HepG2 (cell line): ENCODE measurements around the gene CCDC93. TPM values are rescaled to one million over a fixed set of nuclear protein-coding genes. Genes with fewer than 3 reads are reported as not detected.

Experiments used
- AHR ChIP-seq: IDR thresholded peaks from 2 replicates; pipeline ENCODE4 v1.6.1; 2018; ENCODE audit warnings: missing genetic modification reagents, missing compliant biosample characterization
- CEBPB ChIP-seq: IDR thresholded peaks from 2 replicates; pipeline ENCODE4 v1.6.1; 2011; ENCODE audit warnings: low read depth, low read length, improper control_type of control experiment, borderline replicate concordance
- DPF2 ChIP-seq: sonication (generic); formaldehyde crosslinking; IDR thresholded peaks from 2 replicates; pipeline ENCODE4 v1.4.0; 2020; ENCODE audit warnings: mild to moderate bottlenecking, low read depth, missing genetic modification reagents, borderline replicate concordance
- GABPA ChIP-seq, 2 experiments: IDR thresholded peaks; 2 replicates each; pipeline ENCODE4 v1.6.1; 2011 to 2016; ENCODE audit warnings: low read depth in 2 of 2, low read length in 1 of 2, missing biosample characterization in 1 of 2, missing genetic modification characterization in 1 of 2
- HIVEP1 ChIP-seq: sonication (generic); formaldehyde crosslinking; IDR thresholded peaks from 2 replicates; pipeline ENCODE4 v1.4.0; 2020; ENCODE audit warnings: mild to moderate bottlenecking, missing genetic modification reagents
- HNF1A ChIP-seq, 2 experiments: sonication (generic) in 1 of 2; formaldehyde crosslinking in 1 of 2; IDR thresholded peaks; 2 replicates each; pipeline versions ENCODE4 v1.4.0 to v1.6.1; 2016 to 2020; ENCODE audit warnings: borderline replicate concordance in 1 of 2, low read depth in 1 of 2, mild to moderate bottlenecking in 1 of 2, missing genetic modification reagents in 1 of 2
- HOXA9 ChIP-seq: sonication (generic); formaldehyde crosslinking; IDR thresholded peaks from 2 replicates; pipeline ENCODE4 v1.8.1; 2022; ENCODE audit warnings: missing genetic modification reagents, mild to moderate bottlenecking, moderate library complexity, borderline replicate concordance
- JUN ChIP-seq: sonication (generic); formaldehyde crosslinking; IDR thresholded peaks from 2 replicates; pipeline ENCODE4 v1.4.0; 2020; ENCODE audit warnings: mild to moderate bottlenecking, missing genetic modification reagents
- KAT8 ChIP-seq: IDR thresholded peaks from 2 replicates; pipeline ENCODE4 v1.6.1; 2016; ENCODE audit warnings: missing genetic modification reagents, missing compliant biosample characterization
- KLF11 ChIP-seq: IDR thresholded peaks from 2 replicates; pipeline ENCODE4 v1.6.1; 2016; ENCODE audit warnings: missing compliant biosample characterization
- KMT2A ChIP-seq: sonication (generic); formaldehyde crosslinking; IDR thresholded peaks from 2 replicates; pipeline ENCODE4 v1.4.0; 2020; ENCODE audit warnings: missing genetic modification reagents
- RBFOX2 ChIP-seq: fragments of 200-400 bp; formaldehyde crosslinking; IDR thresholded peaks from 2 replicates; pipeline ENCODE4 v1.6.1; 2017; ENCODE audit warnings: low read depth, mild to moderate bottlenecking, low read length
- SMARCC2 ChIP-seq: fragments of 450-650 bp; IDR thresholded peaks from 2 replicates; pipeline ENCODE4 v1.6.1; 2017; ENCODE audit warnings: antibody characterized with exemption, mild to moderate bottlenecking
- ZHX2 ChIP-seq, 2 experiments: sonication (generic) in 1 of 2; formaldehyde crosslinking in 1 of 2; IDR thresholded peaks; 2 replicates each; pipeline versions ENCODE4 v1.6.1 to v1.9.0; 2014 to 2022; ENCODE audit warnings: antibody characterized with exemption in 1 of 2, borderline replicate concordance in 1 of 2, inconsistent platforms in 1 of 2, low read depth in 1 of 2, missing genetic modification reagents in 1 of 2
- ZNF253 ChIP-seq: sonication (generic); formaldehyde crosslinking; IDR thresholded peaks from 2 replicates; pipeline ENCODE4 v1.8.0; 2022; ENCODE audit warnings: mild to moderate bottlenecking, missing genetic modification reagents, borderline replicate concordance
- ZNF737 ChIP-seq: sonication (generic); formaldehyde crosslinking; IDR thresholded peaks from 2 replicates; pipeline ENCODE4 v1.5.0; 2020; ENCODE audit warnings: missing genetic modification reagents, mild to moderate bottlenecking, borderline replicate concordance
- ZNF747 ChIP-seq: sonication (generic); formaldehyde crosslinking; IDR thresholded peaks from 2 replicates; pipeline ENCODE4 v1.8.1; 2023; ENCODE audit warnings: missing genetic modification reagents, mild to moderate bottlenecking, borderline replicate concordance
- ZNF788 ChIP-seq: sonication (generic); formaldehyde crosslinking; IDR thresholded peaks from 2 replicates; pipeline ENCODE4 v1.5.0; 2020; ENCODE audit warnings: mild to moderate bottlenecking, missing genetic modification reagents, borderline replicate concordance
- polyA plus RNA-seq, 8 experiments: library from polyadenylated mRNA; depleted of rRNA in 3 of 8; stranded (reverse) in 7 of 8; unstranded in 1 of 8; fragments of >200 nt; fragmentation: Illumina TruSeq in 4 of 8; extraction: Trizol in 4 of 8; gene quantifications; 2 replicates each; pipeline versions ENCODE4 v1.2.1 to v1.2.3, GENCODE V29; 2011 to 2016; ENCODE audit warnings: low read depth in 4 of 8, missing spikeins in 1 of 8, mixed read lengths in 1 of 8; ENCODE audit not compliant: insufficient read depth in 1 of 8
- total RNA-seq, 5 experiments: library from RNA; depleted of rRNA; stranded (reverse); fragments of >200 nt; fragmentation: Illumina TruSeq; extraction: Trizol; gene quantifications; 2 replicates each; pipeline ENCODE4 v1.2.3, GENCODE V29; 2016; ENCODE audit warnings: low read depth in 1 of 5
- TF ChIP-seq, protein P1 (sequence below): sonication (generic); formaldehyde crosslinking; IDR thresholded peaks from 2 replicates; pipeline ENCODE4 v1.8.0; 2022; ENCODE audit warnings: mild to moderate bottlenecking, missing genetic modification reagents, moderate library complexity

The CCDC93 gene
- total and polyA plus RNA-seq, 2 of the 13 experiments (the other 11 are each of a cell fraction or from before 2014, with no cell fraction given) = 37.2 to 53.2 TPM

GRCh38 chr2:117933884-117934354 lies 80.0 kb downstream of the CCDC93 start (continued):
- TF ChIP-seq HNF1A (IDR thresholded peaks at IDR 0.05; ENCODE audit: low read depth) (no peak), HNF1A (CRISPR knock-in tag; IDR thresholded peaks at IDR 0.05; ENCODE audit: borderline replicate concordance) (no peak), ZHX2 (IDR thresholded peaks at IDR 0.05; ENCODE audit: low read depth) (0 out of 2 replicates have a peak, but pooled peaks have one; percentile 28), ZHX2 (CRISPR knock-in tag; IDR thresholded peaks at IDR 0.05; ENCODE audit: borderline replicate concordance) (no peak), ZNF737 (CRISPR knock-in tag) (no peak), HIVEP1 (no peak), ZNF788 (no peak), KMT2A (no peak), ZNF747 (CRISPR knock-in tag) (no peak), DPF2 (peak; percentile 53; the same call in 1 of the 2 replicates), KLF11 (CRISPR knock-in tag) (no peak), SMARCC2 (no peak), HOXA9 (no peak), ZNF253 (no peak), KAT8 (CRISPR knock-in tag) (peak; percentile 59; the same call in 1 of the 2 replicates), AHR (CRISPR knock-in tag) (no peak), CEBPB (no peak), RBFOX2 (no peak), GABPA (IDR thresholded peaks at IDR 0.05; ENCODE audit: low read depth, low read length) (0 out of 2 replicates have a peak, but pooled peaks have one; percentile 18), GABPA (CRISPR knock-in tag; IDR thresholded peaks at IDR 0.05; ENCODE audit: low read depth) (peak; percentile 90), JUN (CRISPR knock-in tag) (no peak)
- TF ChIP-seq, protein P1, sequence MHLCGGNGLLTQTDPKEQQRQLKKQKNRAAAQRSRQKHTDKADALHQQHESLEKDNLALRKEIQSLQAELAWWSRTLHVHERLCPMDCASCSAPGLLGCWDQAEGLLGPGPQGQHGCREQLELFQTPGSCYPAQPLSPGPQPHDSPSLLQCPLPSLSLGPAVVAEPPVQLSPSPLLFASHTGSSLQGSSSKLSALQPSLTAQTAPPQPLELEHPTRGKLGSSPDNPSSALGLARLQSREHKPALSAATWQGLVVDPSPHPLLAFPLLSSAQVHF = no peak
